Liver (tissue), 3 donors: ENCODE results near the gene KIF26B.

Experiments
- CTCF ChIP-seq: fragments of 150-350 bp; IDR thresholded peaks from 2 replicates; pipeline ENCODE4 v1.5.1; 2017; ENCODE audit warnings: improper control_type of control experiment, low read depth, low read length; ENCODE audit not compliant: missing input control
- GABPA ChIP-seq, 2 donors: IDR thresholded peaks in 1 of 2; conservative IDR thresholded peaks in 1 of 2; 2 replicates each; pipeline ENCODE4 v1.6.1; 2016; ENCODE audit warnings: antibody characterized with exemption in 2 of 2, mild to moderate bottlenecking in 1 of 2, moderate library complexity in 1 of 2
- JUND ChIP-seq, 2 donors: IDR thresholded peaks; 2 replicates each; pipeline ENCODE4 v1.6.1; 2016; ENCODE audit warnings: antibody characterized with exemption in 2 of 2
- NR2F2 ChIP-seq: IDR thresholded peaks from 2 replicates; pipeline ENCODE4 v1.6.1; 2016; ENCODE audit warnings: antibody characterized with exemption
- REST ChIP-seq: IDR thresholded peaks from 2 replicates; pipeline ENCODE4 v1.6.1; 2016; ENCODE audit warnings: antibody characterized with exemption, mild to moderate bottlenecking
- RXRA ChIP-seq, 2 donors: IDR thresholded peaks; 2 replicates each; pipeline ENCODE4 v1.6.1; 2017 to 2018; ENCODE audit warnings: antibody characterized with exemption in 2 of 2, mild to moderate bottlenecking in 1 of 2
- SP1 ChIP-seq: IDR thresholded peaks from 2 replicates; pipeline ENCODE4 v1.6.1; 2018; ENCODE audit warnings: antibody characterized with exemption, mild to moderate bottlenecking
- TF ChIP-seq, protein P1 (sequence below): IDR thresholded peaks from 2 replicates; pipeline ENCODE4 v1.6.1; 2016; ENCODE audit warnings: antibody characterized with exemption
- TF ChIP-seq, protein P2 (sequence below): IDR thresholded peaks from 2 replicates; pipeline ENCODE4 v1.6.1; 2016; ENCODE audit warnings: antibody characterized with exemption
- donor health status: healthy.
- donor health status: healthy.

DNA sequence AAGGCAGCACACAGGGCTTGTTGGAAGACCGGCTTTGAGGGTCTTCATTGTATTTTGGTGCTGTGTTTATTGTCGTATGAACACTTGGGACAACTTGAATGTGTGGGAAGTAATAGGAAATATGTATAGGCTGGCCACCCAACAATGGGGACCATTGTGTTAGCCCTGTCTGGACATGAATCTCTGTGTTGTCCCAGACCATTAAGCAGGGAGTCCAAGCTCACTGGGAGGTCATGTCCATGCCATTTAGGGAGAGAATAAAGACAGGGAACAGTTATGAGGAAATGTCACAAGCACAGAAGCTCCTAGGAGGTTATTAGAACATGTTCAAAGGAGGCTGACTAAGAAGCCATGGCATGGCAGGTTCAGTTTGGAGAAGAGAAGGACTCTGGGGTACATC, 266.1 kb downstream of the KIF26B start:
- no peak for TF ChIP-seq GABPA (IDR thresholded peaks at IDR 0.05 in 1 of 2, conservative IDR thresholded peaks at IDR 0.05 in 1 of 2)
- no peak for TF ChIP-seq SP1
- TF ChIP-seq NR2F2, result no peak
- no peak for TF ChIP-seq CTCF
- TF ChIP-seq RXRA (IDR thresholded peaks at IDR 0.05), result no peak
- TF ChIP-seq, protein P1, sequence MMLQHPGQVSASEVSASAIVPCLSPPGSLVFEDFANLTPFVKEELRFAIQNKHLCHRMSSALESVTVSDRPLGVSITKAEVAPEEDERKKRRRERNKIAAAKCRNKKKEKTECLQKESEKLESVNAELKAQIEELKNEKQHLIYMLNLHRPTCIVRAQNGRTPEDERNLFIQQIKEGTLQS, result no peak
- TF ChIP-seq, protein P2, sequence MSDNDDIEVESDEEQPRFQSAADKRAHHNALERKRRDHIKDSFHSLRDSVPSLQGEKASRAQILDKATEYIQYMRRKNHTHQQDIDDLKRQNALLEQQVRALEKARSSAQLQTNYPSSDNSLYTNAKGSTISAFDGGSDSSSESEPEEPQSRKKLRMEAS, result no peak
- TF ChIP-seq JUND (IDR thresholded peaks at IDR 0.05), result no peak
- no peak for TF ChIP-seq REST
